RWPE2 (cell line): Measurements from ENCODE around the gene DNASE1L1.
A peak's percentile ranks its signal among the peaks of the same experiment; 100 is the strongest.

ENCODE experiments used
- ATAC-seq: fragments of 200-7000 bp; cut with Tn5 transposase; 3 replicates; pipeline ENCODE4 v1.9.1; 2021; ENCODE audit warnings: low read depth
- DNase-seq: peaks from one replicate; pipeline ENCODE4 v3.0.0-alpha.2; 2020; ENCODE audit warnings: low spot score
- H3K27ac ChIP-seq: fragments of 450-650 bp; 2 replicates; pipeline ENCODE4 v1.5.1; 2017; ENCODE audit warnings: mild to moderate bottlenecking; ENCODE audit not compliant: poor library complexity, severe bottlenecking
- H3K27me3 ChIP-seq: fragments of 250-450 bp; sonication (Bioruptor Pico); 2 replicates; pipeline ENCODE4 v1.5.1; 2021; ENCODE audit warnings: mild to moderate bottlenecking, moderate library complexity; ENCODE audit not compliant: insufficient read depth, poor library complexity, severe bottlenecking
- H3K36me3 ChIP-seq: fragments of 250-450 bp; sonication (Bioruptor Pico); 2 replicates; pipeline ENCODE4 v1.5.1; 2020; ENCODE audit warnings: low read depth, mild to moderate bottlenecking, moderate library complexity
- H3K4me1 ChIP-seq: fragments of 250-450 bp; sonication (Bioruptor Pico); 2 replicates; pipeline ENCODE4 v1.5.1; 2021; ENCODE audit warnings: mild to moderate bottlenecking, moderate library complexity; ENCODE audit not compliant: insufficient read depth, poor library complexity, severe bottlenecking
- H3K4me3 ChIP-seq: fragments of 250-450 bp; sonication (Bioruptor Pico); 2 replicates; pipeline ENCODE4 v1.5.1; 2021; ENCODE audit warnings: mild to moderate bottlenecking, moderate library complexity; ENCODE audit not compliant: severe bottlenecking
- H3K9me3 ChIP-seq: fragments of 250-450 bp; sonication (Bioruptor Pico); 2 replicates; pipeline ENCODE4 v1.5.1; 2021; ENCODE audit warnings: mild to moderate bottlenecking, moderate library complexity; ENCODE audit not compliant: severe bottlenecking
- TF ChIP-seq, protein P1 (sequence below): fragments of 450-650 bp; IDR thresholded peaks from one replicate; pipeline ENCODE4 v1.5.1; 2017; ENCODE audit warnings: mild to moderate bottlenecking, moderate library complexity; ENCODE audit not compliant: poor library complexity, severe bottlenecking

The DNASE1L1 gene

DNA sequence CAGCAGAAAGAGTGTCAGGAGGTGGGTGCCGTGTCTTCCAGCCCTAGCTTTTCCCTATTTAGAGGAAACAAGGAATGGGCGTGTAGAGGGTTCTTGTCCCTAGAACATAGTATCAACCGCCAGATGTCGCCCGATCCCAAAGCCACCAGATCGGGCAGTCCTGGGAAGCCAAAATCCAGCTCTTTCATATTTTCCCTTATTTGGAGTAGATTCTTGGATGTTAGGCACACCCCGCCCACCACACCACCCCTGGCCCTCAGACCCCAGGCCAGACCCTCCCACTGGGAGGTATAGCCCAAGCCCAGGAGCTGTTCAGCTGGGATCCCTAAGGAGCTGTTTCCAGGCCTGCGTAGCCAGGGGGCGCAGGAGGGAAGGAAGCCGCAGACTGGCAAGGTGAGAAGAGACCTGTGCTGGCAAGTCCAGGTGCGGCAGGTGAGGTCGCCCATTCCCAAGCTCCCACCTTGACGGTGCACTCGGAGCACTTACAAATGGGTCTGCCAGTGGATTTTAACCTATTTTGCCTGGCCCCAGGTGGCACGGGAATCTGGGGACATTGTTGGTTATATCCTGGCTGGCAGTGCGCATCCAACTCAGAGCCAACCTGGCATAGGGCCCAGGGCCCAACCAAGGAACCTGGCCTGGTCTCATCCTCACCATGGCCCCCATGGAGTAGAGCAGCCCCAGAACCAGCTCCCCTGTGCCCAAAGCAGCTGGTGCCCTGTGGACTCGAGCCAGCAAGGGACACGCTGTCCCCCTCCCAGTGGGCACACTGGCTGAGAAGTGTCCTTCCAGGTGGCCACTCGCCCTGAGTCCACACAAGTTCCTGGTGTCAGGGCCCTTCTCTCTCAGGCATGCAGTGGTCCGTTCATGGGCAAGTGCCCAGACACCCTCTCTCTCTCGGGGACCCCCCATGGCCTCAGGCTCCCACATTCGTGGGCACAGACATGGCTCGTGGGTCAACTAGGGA lies 35.4 kb downstream of the DNASE1L1 start:
- H3K4me3 ChIP-seq = peak overlapping the region; percentile 45
- peaks cover 15% of the 10 kb centered on the region for H3K36me3 ChIP-seq
- H3K4me1 ChIP-seq = peaks cover 7% of the 10 kb centered on the region
- TF ChIP-seq, protein P1, sequence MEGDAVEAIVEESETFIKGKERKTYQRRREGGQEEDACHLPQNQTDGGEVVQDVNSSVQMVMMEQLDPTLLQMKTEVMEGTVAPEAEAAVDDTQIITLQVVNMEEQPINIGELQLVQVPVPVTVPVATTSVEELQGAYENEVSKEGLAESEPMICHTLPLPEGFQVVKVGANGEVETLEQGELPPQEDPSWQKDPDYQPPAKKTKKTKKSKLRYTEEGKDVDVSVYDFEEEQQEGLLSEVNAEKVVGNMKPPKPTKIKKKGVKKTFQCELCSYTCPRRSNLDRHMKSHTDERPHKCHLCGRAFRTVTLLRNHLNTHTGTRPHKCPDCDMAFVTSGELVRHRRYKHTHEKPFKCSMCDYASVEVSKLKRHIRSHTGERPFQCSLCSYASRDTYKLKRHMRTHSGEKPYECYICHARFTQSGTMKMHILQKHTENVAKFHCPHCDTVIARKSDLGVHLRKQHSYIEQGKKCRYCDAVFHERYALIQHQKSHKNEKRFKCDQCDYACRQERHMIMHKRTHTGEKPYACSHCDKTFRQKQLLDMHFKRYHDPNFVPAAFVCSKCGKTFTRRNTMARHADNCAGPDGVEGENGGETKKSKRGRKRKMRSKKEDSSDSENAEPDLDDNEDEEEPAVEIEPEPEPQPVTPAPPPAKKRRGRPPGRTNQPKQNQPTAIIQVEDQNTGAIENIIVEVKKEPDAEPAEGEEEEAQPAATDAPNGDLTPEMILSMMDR = peak; percentile 77
- no peaks in the 10 kb centered on the region for H3K27me3 ChIP-seq
- H3K27ac ChIP-seq = peak overlapping the region; percentile 97
- DNase-seq (peak; percentile 84), ATAC-seq (peak; percentile 39)
- H3K9me3 ChIP-seq = no peaks in the 10 kb centered on the region

GRCh38 chrX:154372612-154373022 lies 36.4 kb downstream of the DNASE1L1 start:
- Histone ChIP-seq H3K27me3 (no peaks in the 10 kb centered on the region), H3K4me3 (no peak overlapping the region), H3K9me3 (no peaks in the 10 kb centered on the region), H3K27ac (peak overlapping the region; percentile 97), H3K36me3 (peaks cover 25% of the 10 kb centered on the region), H3K4me1 (peaks cover 14% of the 10 kb centered on the region)
- TF ChIP-seq, protein P1 = no peak
- ATAC-seq (no peak), DNase-seq (no peak)

DNA sequence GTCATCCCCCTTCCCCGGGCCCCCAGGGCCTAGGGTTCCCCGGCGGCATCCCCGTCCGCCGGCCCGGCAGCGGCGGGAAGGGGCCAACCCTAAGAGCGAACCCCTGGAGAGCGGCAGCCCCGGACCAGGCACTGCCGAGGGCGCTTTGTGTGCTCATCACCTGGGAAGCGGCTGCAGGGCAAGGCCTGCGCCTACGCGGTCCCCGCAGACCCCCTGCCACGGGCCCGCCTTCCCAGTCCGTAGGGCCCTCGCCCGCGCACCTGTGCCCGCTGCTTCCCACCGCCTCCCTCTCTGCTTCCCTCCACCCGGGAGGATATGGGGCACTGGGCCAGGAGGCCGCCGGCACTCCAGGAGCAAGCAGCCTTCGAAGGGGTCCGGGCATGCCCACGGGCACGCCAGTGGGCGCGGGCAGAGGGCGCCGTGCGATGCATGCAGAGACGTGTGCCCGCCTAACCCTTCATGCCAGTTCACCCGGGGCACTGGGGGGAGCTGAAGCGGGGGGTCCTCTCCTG lies 37.2 kb downstream of the DNASE1L1 start:
- TF ChIP-seq, protein P1 = no peak
- peak; percentile 0; the same call in 1 of the 3 replicates for ATAC-seq
- Histone ChIP-seq H3K36me3 (peaks cover 33% of the 10 kb centered on the region), H3K27me3 (no peaks in the 10 kb centered on the region), H3K4me3 (peak overlapping the region; percentile 56), H3K4me1 (peaks cover 14% of the 10 kb centered on the region), H3K27ac (peak overlapping the region; percentile 97), H3K9me3 (no peaks in the 10 kb centered on the region)
- DNase-seq = no peak

DNA sequence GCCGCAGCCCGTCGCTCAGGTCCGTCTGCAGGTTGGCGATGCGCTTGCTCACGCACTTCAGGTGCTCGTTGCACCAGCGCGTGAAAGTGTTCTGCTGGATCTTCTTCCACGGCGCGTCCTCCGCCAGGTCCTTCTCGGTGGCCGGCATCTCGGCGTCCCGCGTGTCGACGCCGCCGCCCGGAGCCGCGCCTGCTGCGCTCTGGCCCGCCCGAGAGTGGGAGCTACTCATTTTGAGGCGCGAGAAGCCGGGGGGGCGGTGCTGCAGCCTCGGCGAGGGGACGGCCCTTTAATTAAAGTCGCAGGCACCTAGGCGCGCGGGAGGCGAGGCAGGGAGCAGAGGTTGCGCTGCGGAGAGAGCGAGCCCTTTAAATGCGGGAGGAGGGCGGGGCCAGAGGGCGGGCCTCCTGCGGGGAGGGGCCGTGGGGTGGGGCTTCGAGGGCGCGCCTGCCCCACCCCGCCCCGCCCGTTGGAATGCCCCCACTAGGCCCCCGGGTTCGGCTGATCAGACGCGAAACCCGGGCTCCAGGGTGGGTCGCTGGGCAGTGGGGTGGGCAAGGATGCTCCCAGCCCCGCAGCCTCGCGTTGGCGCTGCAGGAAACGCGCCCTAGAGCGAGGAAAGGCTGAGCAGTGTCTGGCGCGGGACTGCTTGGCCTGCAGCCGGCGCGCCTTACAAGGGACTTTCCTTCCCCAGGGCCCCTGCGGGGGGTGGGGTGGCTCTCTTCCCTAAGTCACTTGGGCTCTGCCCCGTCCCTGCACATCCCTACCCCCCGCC lies 37.9 kb downstream of the DNASE1L1 start:
- peaks cover 14% of the 10 kb centered on the region for H3K4me1 ChIP-seq
- H3K4me3 ChIP-seq = peak overlapping the region; percentile 56
- TF ChIP-seq, protein P1 = no peak
- ATAC-seq = peak; percentile 35
- H3K27ac ChIP-seq = peak overlapping the region; percentile 97
- peaks cover 39% of the 10 kb centered on the region for H3K36me3 ChIP-seq
- no peaks in the 10 kb centered on the region for H3K9me3 ChIP-seq
- H3K27me3 ChIP-seq = no peaks in the 10 kb centered on the region
- DNase-seq = peak; percentile 92
